Spinal cord (tissue), 10 donors: ENCODE measurements around the gene SMAD5. TPM values are rescaled to one million over a fixed set of nuclear protein-coding genes. Genes with fewer than 3 reads are reported as not detected.

Experiments
- DNase-seq, 6 donors: peaks; one replicate each; pipeline versions ENCODE4 v3.0.0 to v3.0.0-alpha.2; 2013 to 2015; ENCODE audit warnings: low spot score in 6 of 6, low read depth in 4 of 6
- H3K27ac ChIP-seq: one replicate; pipeline ENCODE4 v1.5.1; 2013; ENCODE audit warnings: low read depth, low read length, control low read depth
- H3K27me3 ChIP-seq: one replicate; pipeline ENCODE4 v1.6.1; 2013; ENCODE audit warnings: low read length; ENCODE audit not compliant: control insufficient read depth, insufficient read depth
- H3K36me3 ChIP-seq: one replicate; pipeline ENCODE4 v1.6.1; 2013; ENCODE audit warnings: low read length; ENCODE audit not compliant: control insufficient read depth, insufficient read depth
- H3K4me1 ChIP-seq: one replicate; pipeline ENCODE4 v1.6.1; 2013; ENCODE audit warnings: low read length; ENCODE audit not compliant: control insufficient read depth, insufficient read depth
- H3K4me3 ChIP-seq: one replicate; pipeline ENCODE4 v1.5.1; 2013; ENCODE audit warnings: low read depth, low read length, control low read depth
- H3K9me3 ChIP-seq: one replicate; pipeline ENCODE4 v1.6.1; 2013; ENCODE audit warnings: low read length; ENCODE audit not compliant: control insufficient read depth, insufficient read depth
- WGBS: methylation state at CpG from one replicate; pipeline ENCODE4 v1.1.5; 2013; ENCODE audit warnings: missing lambda C conversion rate; ENCODE audit not compliant: insufficient coverage; 5-methylcytosine and 5-hydroxymethylcytosine counted together
- polyA plus RNA-seq, 2 donors: library from polyadenylated mRNA; unstranded; fragments of 120-200 nt; gene quantifications; one replicate each; pipeline ENCODE4 v1.2.1, GENCODE V29; 2013; ENCODE audit not compliant: insufficient read length in 2 of 2
- total RNA-seq, 2 donors: library from RNA; depleted of rRNA in 1 of 2; stranded (reverse); fragments of 120-200 nt in 1 of 2; fragments of >200 nt in 1 of 2; gene quantifications; one replicate each; pipeline versions ENCODE4 v1.2.3 to v1.2.4, GENCODE V29; 2013 to 2014
- donor health status: healthy.

The SMAD5 gene
- total and polyA plus RNA-seq, 4 donors, result 30.5 to 89.0 (median 60.0) TPM

- Histone ChIP-seq H3K4me3 (no peak overlapping the region), H3K36me3 (no peaks in the 10 kb centered on the region), H3K4me1 (no peaks in the 10 kb centered on the region), H3K9me3 (no peaks in the 10 kb centered on the region), H3K27ac (no peak overlapping the region), H3K27me3 (no peaks in the 10 kb centered on the region)
- DNase-seq, result no peak
- 63% methylated on average over 1 of the region's 2 CpGs for WGBS
These were observed 19.0 kb upstream of the SMAD5 start for GRCh38 chr5:136113606-136114005.

- Histone ChIP-seq H3K9me3 (no peaks in the 10 kb centered on the region), H3K36me3 (no peaks in the 10 kb centered on the region), H3K27ac (no peak overlapping the region), H3K4me3 (no peak overlapping the region), H3K27me3 (no peaks in the 10 kb centered on the region), H3K4me1 (no peaks in the 10 kb centered on the region)
- DNase-seq, result no peak
- 88% methylated on average over 3 of the region's 5 CpGs for WGBS
These were observed 18.1 kb upstream of the SMAD5 start for GRCh38 chr5:136114414-136115125.

GRCh38 chr5:136115183-136115865 is 17.3 kb upstream of the SMAD5 start:
- no peaks in the 10 kb centered on the region for H3K36me3 ChIP-seq
- WGBS, result 83% methylated on average over 1 of the region's 1 CpG
- no peaks in the 10 kb centered on the region for H3K27me3 ChIP-seq
- no peak for DNase-seq
- no peaks in the 10 kb centered on the region for H3K4me1 ChIP-seq
- no peaks in the 10 kb centered on the region for H3K9me3 ChIP-seq
- no peak overlapping the region for H3K27ac ChIP-seq
- H3K4me3 ChIP-seq, result no peak overlapping the region

DNA sequence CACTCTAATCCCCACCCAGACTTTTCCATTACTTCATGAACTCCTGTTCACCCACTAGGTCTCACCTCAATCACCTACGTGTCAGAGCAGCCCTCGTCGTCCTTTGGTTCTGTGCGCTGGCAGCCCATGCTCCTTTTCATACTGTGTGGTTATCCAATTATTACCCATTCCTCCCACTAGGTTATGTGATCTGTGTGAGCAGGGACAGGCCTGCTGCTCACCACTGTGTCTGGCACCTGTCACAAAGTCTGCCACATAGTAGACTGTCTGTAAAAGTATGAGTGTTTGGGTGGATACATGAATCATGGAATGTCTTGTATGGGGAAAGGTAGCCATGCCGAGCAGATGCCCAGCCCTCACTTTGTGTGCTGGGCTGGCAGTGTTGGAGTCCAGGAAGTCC is 12.1 kb upstream of the SMAD5 start:
- H3K4me1 ChIP-seq, result no peaks in the 10 kb centered on the region
- H3K27me3 ChIP-seq, result no peaks in the 10 kb centered on the region
- 83% methylated on average over 1 of the region's 5 CpGs for WGBS
- no peak for DNase-seq
- no peaks in the 10 kb centered on the region for H3K36me3 ChIP-seq
- H3K4me3 ChIP-seq, result no peak overlapping the region
- H3K9me3 ChIP-seq, result no peaks in the 10 kb centered on the region
- H3K27ac ChIP-seq, result no peak overlapping the region

DNA sequence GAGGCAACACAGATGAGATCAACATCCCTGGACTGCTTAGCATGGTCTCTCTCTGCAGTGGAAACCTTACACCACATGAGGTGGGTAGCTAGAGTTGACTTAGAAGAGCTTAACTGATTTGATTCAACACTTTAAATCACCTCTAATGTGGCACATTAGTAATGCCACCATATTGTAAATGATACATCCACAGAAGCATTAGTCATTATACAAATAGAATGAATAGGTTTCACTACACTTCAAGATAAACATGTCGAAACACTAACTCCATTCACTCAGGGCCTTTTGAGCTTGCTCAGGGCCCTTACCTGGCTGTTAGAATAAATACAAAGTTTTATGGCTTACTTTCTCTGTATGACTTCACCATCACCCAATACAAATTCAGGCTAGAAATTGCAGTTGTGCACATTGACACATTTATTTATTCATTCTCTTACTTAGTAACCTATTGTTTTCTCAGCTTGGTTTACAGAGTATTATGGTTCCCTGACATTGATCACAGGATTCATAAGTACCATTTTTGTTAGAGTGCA is 9.3 kb upstream of the SMAD5 start:
- DNase-seq, result no peak
- Histone ChIP-seq H3K4me3 (no peak overlapping the region), H3K4me1 (no peaks in the 10 kb centered on the region), H3K36me3 (no peaks in the 10 kb centered on the region), H3K9me3 (no peaks in the 10 kb centered on the region), H3K27me3 (no peaks in the 10 kb centered on the region), H3K27ac (no peak overlapping the region)
- WGBS, result no CpG with 5 or more reads among the region's 1 CpG

DNA sequence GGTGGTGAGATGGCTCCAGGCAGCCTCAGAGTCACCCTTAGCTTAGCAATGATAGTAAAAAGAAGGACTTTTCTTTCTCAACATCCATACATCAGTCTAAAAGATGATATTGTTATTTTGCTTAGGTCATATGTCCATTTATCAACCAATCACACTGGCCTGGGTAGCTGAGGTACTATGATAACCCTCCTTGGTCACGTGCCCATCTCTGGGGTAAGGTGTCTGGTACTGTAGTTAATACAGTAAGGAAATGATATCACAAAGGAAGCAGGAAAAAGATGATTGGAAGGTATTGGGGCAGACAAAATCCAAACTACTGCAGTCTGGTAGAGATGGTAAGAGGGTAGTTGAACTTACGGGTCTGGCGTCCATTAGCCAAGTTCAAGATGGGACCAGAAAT is 5.1 kb upstream of the SMAD5 start:
- Histone ChIP-seq H3K4me1 (peaks cover 7% of the 10 kb centered on the region), H3K9me3 (no peaks in the 10 kb centered on the region), H3K27me3 (no peaks in the 10 kb centered on the region), H3K36me3 (no peaks in the 10 kb centered on the region), H3K4me3 (no peak overlapping the region), H3K27ac (no peak overlapping the region)
- DNase-seq, result no peak
- WGBS, result 96% methylated on average over 2 of the region's 3 CpGs

- Histone ChIP-seq H3K4me3 (no peak overlapping the region), H3K36me3 (no peaks in the 10 kb centered on the region), H3K27me3 (no peaks in the 10 kb centered on the region), H3K4me1 (peaks cover 7% of the 10 kb centered on the region), H3K9me3 (no peaks in the 10 kb centered on the region), H3K27ac (no peak overlapping the region)
- peak in 3 of 6 donors; percentile 47 to 92 (median 79) for DNase-seq
- WGBS, result 28% methylated on average over 3 of the region's 4 CpGs
These were observed 4.2 kb upstream of the SMAD5 start for GRCh38 chr5:136128481-136128880.

DNA sequence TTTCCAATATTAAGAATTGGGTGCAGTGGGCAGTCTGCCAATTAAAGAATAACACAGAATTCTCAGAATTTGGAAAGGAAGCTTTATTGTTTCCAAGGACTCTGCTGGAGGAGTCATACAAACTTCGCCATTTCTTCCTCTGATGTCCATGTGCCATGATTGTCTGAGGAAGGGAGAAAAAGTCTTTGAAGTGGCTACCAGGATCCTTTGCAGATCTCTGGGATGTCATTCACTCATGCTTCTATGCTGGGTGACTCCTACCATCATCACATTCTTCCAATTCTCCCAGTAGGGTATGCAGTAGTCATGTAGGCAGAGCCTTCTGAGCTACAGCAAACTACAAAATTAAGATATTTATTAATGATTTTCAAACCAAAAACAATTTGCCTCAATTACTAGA is 3.2 kb upstream of the SMAD5 start:
- H3K27me3 ChIP-seq, result no peaks in the 10 kb centered on the region
- DNase-seq, result peak in 1 of 6 donors; percentile 23
- H3K27ac ChIP-seq, result no peak overlapping the region
- H3K9me3 ChIP-seq, result no peaks in the 10 kb centered on the region
- no peaks in the 10 kb centered on the region for H3K36me3 ChIP-seq
- H3K4me1 ChIP-seq, result peaks cover 7% of the 10 kb centered on the region
- no CpG with 5 or more reads among the region's 1 CpG for WGBS
- no peak overlapping the region for H3K4me3 ChIP-seq

DNA sequence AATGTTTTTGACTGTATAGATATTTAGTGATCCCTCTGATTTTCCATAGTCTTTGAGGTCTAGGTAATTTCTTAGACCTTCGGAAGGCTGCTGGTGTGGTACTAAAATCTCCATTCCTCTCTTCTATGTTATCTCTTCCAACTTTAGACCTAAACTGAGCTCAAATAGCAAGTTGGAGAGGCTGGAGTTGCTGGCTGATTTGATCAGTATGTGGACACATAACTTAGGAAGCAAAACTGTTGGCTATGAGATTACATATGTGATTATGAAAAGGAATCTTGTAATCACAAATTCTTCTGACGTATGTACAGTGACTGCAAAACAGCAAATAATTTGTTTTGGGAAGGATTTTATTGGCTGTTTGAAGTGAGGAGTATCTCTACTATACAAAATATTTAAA is 2.1 kb upstream of the SMAD5 start:
- no CpG with 5 or more reads among the region's 2 CpGs for WGBS
- no peak overlapping the region for H3K4me3 ChIP-seq
- no peak overlapping the region for H3K27ac ChIP-seq
- H3K4me1 ChIP-seq, result peaks cover 7% of the 10 kb centered on the region
- H3K36me3 ChIP-seq, result no peaks in the 10 kb centered on the region
- H3K27me3 ChIP-seq, result no peaks in the 10 kb centered on the region
- no peak for DNase-seq
- no peaks in the 10 kb centered on the region for H3K9me3 ChIP-seq

DNA sequence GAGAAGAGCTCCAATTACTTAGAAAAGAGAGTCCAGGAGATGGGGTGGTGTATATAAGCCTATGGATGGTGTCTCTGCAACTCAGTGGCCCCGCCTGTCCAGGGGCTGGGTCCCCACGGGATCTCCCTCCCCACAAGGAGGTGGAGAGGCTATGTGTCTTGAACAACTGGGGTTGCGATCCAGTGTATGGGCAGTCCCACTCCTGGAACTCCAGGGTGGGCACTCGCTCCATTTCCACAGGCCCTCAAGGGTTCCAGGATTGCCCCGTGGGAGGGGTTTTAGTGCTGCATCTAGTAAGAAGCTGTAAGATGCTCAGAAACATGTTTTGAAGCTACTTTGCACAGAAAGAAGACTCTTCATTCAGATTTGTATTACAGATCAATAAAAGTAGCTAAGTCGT is 558 bp upstream of the SMAD5 start:
- Histone ChIP-seq H3K36me3 (no peaks in the 10 kb centered on the region), H3K4me3 (peak overlapping the region; percentile 70), H3K27me3 (no peaks in the 10 kb centered on the region), H3K9me3 (no peaks in the 10 kb centered on the region), H3K4me1 (peaks cover 7% of the 10 kb centered on the region), H3K27ac (peak overlapping the region; percentile 88)
- 62% methylated on average over 2 of the region's 6 CpGs for WGBS
- no peak for DNase-seq
